Measurements from ENCODE around the gene PRKG1.

Gene PRKG1

DNA sequence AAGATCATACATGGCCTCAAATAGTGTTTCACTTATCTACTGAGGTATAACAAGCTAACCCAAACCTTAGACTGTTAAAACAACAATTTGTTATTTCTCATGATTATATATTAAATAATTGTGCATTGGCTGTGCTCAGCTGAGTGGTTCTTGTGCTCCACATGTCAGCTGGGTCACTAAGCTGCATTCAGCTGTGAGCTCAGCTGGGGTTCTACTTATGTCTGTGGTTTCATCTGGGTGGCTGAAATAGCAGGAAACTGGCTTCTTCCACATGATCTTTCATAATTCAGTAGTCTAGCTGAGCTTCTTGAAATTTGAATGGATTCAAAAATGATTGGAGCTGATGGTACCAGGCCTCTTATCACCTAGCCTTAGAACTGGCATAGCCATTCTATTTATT lies 806.9 kb downstream of the PRKG1 start:
- no peak overlapping the region for H2BK5ac ChIP-seq (ENCODE audit: low read length)
- H3K18ac ChIP-seq (ENCODE audit: low read length): no peak overlapping the region
- no peak overlapping the region for H2AFZ ChIP-seq (ENCODE audit: low read length)
- H2BK120ac ChIP-seq (ENCODE audit: low read depth, low read length): no peak overlapping the region
- H2BK12ac ChIP-seq (ENCODE audit: low read length): no peak overlapping the region
- no peak overlapping the region for H2BK15ac ChIP-seq (ENCODE audit: low read length)
- no peak overlapping the region for H4K8ac ChIP-seq (ENCODE audit: low read depth, low read length)
- H3K27me3 ChIP-seq (ENCODE audit: control insufficient read depth in 3 of 3, insufficient read depth in 3 of 3, low read depth in 1 of 3, low read length in 3 of 3): no peaks in the 10 kb centered on the region
- no peak overlapping the region for H2AK5ac ChIP-seq (ENCODE audit: low read depth, low read length)
- H3K27ac ChIP-seq (replicated peaks; ENCODE audit: low read length): no peak overlapping the region
- peaks cover 0 to 1% of the 10 kb centered on the region in 2 donors for H3K4me1 ChIP-seq (ENCODE audit: control insufficient read depth in 2 of 2, insufficient read depth in 1 of 2, low read depth in 1 of 2, low read length in 2 of 2)
- no peak overlapping the region for H3K4ac ChIP-seq (ENCODE audit: low read length)
- no peak overlapping the region for H3K4me3 ChIP-seq (ENCODE audit: low read length in 2 of 2)
- H3K4me2 ChIP-seq (ENCODE audit: insufficient read depth, low read length, poor library complexity, severe bottlenecking): no peak overlapping the region
- no peaks in the 10 kb centered on the region for H3K79me1 ChIP-seq (ENCODE audit: low read depth, low read length)
- H3K9me3 ChIP-seq (replicated peaks in 1 of 2; ENCODE audit: control insufficient read depth in 2 of 2, insufficient read depth in 1 of 2, low read depth in 1 of 2, low read length in 2 of 2): peaks cover 1 to 4% of the 10 kb centered on the region in 2 donors
- no peak overlapping the region for H3K9ac ChIP-seq (ENCODE audit: low read depth, low read length, poor library complexity)
- H3K14ac ChIP-seq (ENCODE audit: low read length): no peak overlapping the region
- H3K23ac ChIP-seq (ENCODE audit: low read depth, low read length, poor library complexity): no peak overlapping the region
- no peak overlapping the region for H4K91ac ChIP-seq (ENCODE audit: low read depth, low read length, poor library complexity)
- DNase-seq (ENCODE audit: low spot score): no peak
- H3K36me3 ChIP-seq (replicated peaks in 1 of 2; ENCODE audit: control insufficient read depth in 2 of 2, insufficient read depth in 2 of 2, low read length in 2 of 2): no peaks in the 10 kb centered on the region

GRCh38 chr10:51886438-51887068 lies 812.3 kb downstream of the PRKG1 start:
- no peak overlapping the region for H2BK15ac ChIP-seq (ENCODE audit: low read length)
- no peak overlapping the region for H2AK5ac ChIP-seq (ENCODE audit: low read depth, low read length)
- no peaks in the 10 kb centered on the region for H3K79me1 ChIP-seq (ENCODE audit: low read depth, low read length)
- H3K4me1 ChIP-seq (ENCODE audit: control insufficient read depth in 2 of 2, insufficient read depth in 1 of 2, low read depth in 1 of 2, low read length in 2 of 2): no peaks in the 10 kb centered on the region
- no peak overlapping the region for H4K91ac ChIP-seq (ENCODE audit: low read depth, low read length, poor library complexity)
- no peak overlapping the region for H3K4ac ChIP-seq (ENCODE audit: low read length)
- H3K4me3 ChIP-seq (ENCODE audit: low read length in 2 of 2): no peak overlapping the region
- no peak overlapping the region for H4K8ac ChIP-seq (ENCODE audit: low read depth, low read length)
- no peak overlapping the region for H2BK5ac ChIP-seq (ENCODE audit: low read length)
- no peak overlapping the region for H3K23ac ChIP-seq (ENCODE audit: low read depth, low read length, poor library complexity)
- no peak overlapping the region for H2BK120ac ChIP-seq (ENCODE audit: low read depth, low read length)
- no peak overlapping the region for H3K9ac ChIP-seq (ENCODE audit: low read depth, low read length, poor library complexity)
- H3K4me2 ChIP-seq (ENCODE audit: insufficient read depth, low read length, poor library complexity, severe bottlenecking): no peak overlapping the region
- no peak overlapping the region for H2AFZ ChIP-seq (ENCODE audit: low read length)
- H3K36me3 ChIP-seq (replicated peaks in 1 of 2; ENCODE audit: control insufficient read depth in 2 of 2, insufficient read depth in 2 of 2, low read length in 2 of 2): no peaks in the 10 kb centered on the region
- no peak overlapping the region for H3K27ac ChIP-seq (replicated peaks; ENCODE audit: low read length)
- peak overlapping the region; percentile 27 for H3K18ac ChIP-seq (ENCODE audit: low read length)
- H3K27me3 ChIP-seq (ENCODE audit: control insufficient read depth in 3 of 3, insufficient read depth in 3 of 3, low read depth in 1 of 3, low read length in 3 of 3): no peaks in the 10 kb centered on the region
- no CpG with 5 or more reads among the region's 4 CpGs for WGBS, 2 donors (ENCODE audit: extremely low coverage in 2 of 2, insufficient read length in 2 of 2, insufficient replicate concordance in 1 of 2)
- DNase-seq (ENCODE audit: low spot score): no peak
- H3K9me3 ChIP-seq (replicated peaks in 1 of 2; ENCODE audit: control insufficient read depth in 2 of 2, insufficient read depth in 1 of 2, low read depth in 1 of 2, low read length in 2 of 2): no peaks in the 10 kb centered on the region
- H2BK12ac ChIP-seq (ENCODE audit: low read length): no peak overlapping the region
- no peak overlapping the region for H3K14ac ChIP-seq (ENCODE audit: low read length)

DNA sequence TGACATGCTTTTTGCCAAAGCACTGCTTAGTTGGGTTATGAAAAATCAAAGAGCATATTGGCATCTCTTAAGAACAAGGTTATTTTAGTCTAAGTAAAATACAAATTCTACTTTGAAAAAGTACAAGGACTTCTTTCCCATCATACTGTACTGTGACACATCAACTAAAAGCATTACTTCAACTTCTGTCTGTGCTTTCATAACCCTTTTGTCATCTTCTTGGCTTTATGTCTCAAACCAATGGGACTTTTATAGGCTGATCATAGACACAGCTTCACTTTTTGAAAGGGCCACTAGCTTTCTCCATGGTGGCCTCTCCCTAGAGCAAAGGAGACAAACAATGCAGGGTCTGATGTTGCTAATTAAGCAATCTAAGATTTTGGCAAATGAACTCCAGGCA lies 814.0 kb downstream of the PRKG1 start:
- H4K91ac ChIP-seq (ENCODE audit: low read depth, low read length, poor library complexity): no peak overlapping the region
- no peak overlapping the region for H2BK5ac ChIP-seq (ENCODE audit: low read length)
- peaks cover 3 to 4% of the 10 kb centered on the region in 2 donors for H3K4me1 ChIP-seq (ENCODE audit: control insufficient read depth in 2 of 2, insufficient read depth in 1 of 2, low read depth in 1 of 2, low read length in 2 of 2)
- H3K4me2 ChIP-seq (ENCODE audit: insufficient read depth, low read length, poor library complexity, severe bottlenecking): no peak overlapping the region
- H2BK15ac ChIP-seq (ENCODE audit: low read length): no peak overlapping the region
- H3K79me1 ChIP-seq (ENCODE audit: low read depth, low read length): no peaks in the 10 kb centered on the region
- no peaks in the 10 kb centered on the region for H3K9me3 ChIP-seq (replicated peaks in 1 of 2; ENCODE audit: control insufficient read depth in 2 of 2, insufficient read depth in 1 of 2, low read depth in 1 of 2, low read length in 2 of 2)
- no peak overlapping the region for H2BK120ac ChIP-seq (ENCODE audit: low read depth, low read length)
- H3K18ac ChIP-seq (ENCODE audit: low read length): no peak overlapping the region
- no peaks in the 10 kb centered on the region for H3K36me3 ChIP-seq (replicated peaks in 1 of 2; ENCODE audit: control insufficient read depth in 2 of 2, insufficient read depth in 2 of 2, low read length in 2 of 2)
- H2BK12ac ChIP-seq (ENCODE audit: low read length): no peak overlapping the region
- H4K8ac ChIP-seq (ENCODE audit: low read depth, low read length): no peak overlapping the region
- H3K14ac ChIP-seq (ENCODE audit: low read length): no peak overlapping the region
- no peak overlapping the region for H3K4ac ChIP-seq (ENCODE audit: low read length)
- H2AFZ ChIP-seq (ENCODE audit: low read length): no peak overlapping the region
- H3K9ac ChIP-seq (ENCODE audit: low read depth, low read length, poor library complexity): no peak overlapping the region
- no peak overlapping the region for H3K4me3 ChIP-seq (ENCODE audit: low read length in 2 of 2)
- no peak overlapping the region for H2AK5ac ChIP-seq (ENCODE audit: low read depth, low read length)
- no peaks in the 10 kb centered on the region for H3K27me3 ChIP-seq (ENCODE audit: control insufficient read depth in 3 of 3, insufficient read depth in 3 of 3, low read depth in 1 of 3, low read length in 3 of 3)
- no peak overlapping the region for H3K23ac ChIP-seq (ENCODE audit: low read depth, low read length, poor library complexity)
- no peak for DNase-seq (ENCODE audit: low spot score)
- no peak overlapping the region for H3K27ac ChIP-seq (replicated peaks; ENCODE audit: low read length)

DNA sequence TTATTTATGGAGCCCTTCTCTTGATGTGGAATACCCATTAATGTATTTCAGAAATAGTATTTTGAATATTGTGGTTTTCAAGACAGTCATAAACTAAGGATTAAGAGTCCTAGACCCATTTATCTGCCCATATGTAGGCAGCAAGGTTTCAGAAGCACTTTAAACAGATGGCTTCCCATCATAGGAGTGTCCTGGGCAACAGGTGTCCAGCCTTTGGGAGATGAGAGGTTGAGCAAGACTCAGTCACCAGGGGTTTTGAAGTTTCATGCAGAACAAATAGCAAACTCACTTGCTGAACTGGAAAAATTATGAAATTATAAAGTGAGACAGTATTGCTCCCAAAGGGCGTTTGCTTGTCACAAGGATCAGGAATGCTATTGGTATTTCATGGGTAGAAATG lies 818.0 kb downstream of the PRKG1 start:
- no peak overlapping the region for H2BK5ac ChIP-seq (ENCODE audit: low read length)

More for the DNA sequence above, 818.0 kb downstream of the PRKG1 start:
- Histone ChIP-seq H3K4me3 (ENCODE audit: low read length in 2 of 2) (no peak overlapping the region), H2AK5ac (ENCODE audit: low read depth, low read length) (no peak overlapping the region), H3K9me3 (replicated peaks in 1 of 2; ENCODE audit: control insufficient read depth in 2 of 2, insufficient read depth in 1 of 2, low read depth in 1 of 2, low read length in 2 of 2) (no peaks in the 10 kb centered on the region), H2BK12ac (ENCODE audit: low read length) (no peak overlapping the region), H3K4ac (ENCODE audit: low read length) (no peak overlapping the region), H3K79me1 (ENCODE audit: low read depth, low read length) (no peaks in the 10 kb centered on the region), H4K8ac (ENCODE audit: low read depth, low read length) (no peak overlapping the region), H3K9ac (ENCODE audit: low read depth, low read length, poor library complexity) (no peak overlapping the region), H3K4me2 (ENCODE audit: insufficient read depth, low read length, poor library complexity, severe bottlenecking) (no peak overlapping the region), H3K18ac (ENCODE audit: low read length) (no peak overlapping the region), H3K36me3 (replicated peaks in 1 of 2; ENCODE audit: control insufficient read depth in 2 of 2, insufficient read depth in 2 of 2, low read length in 2 of 2) (no peaks in the 10 kb centered on the region), H3K27ac (replicated peaks; ENCODE audit: low read length) (no peak overlapping the region), H2BK120ac (ENCODE audit: low read depth, low read length) (no peak overlapping the region), H3K27me3 (ENCODE audit: control insufficient read depth in 3 of 3, insufficient read depth in 3 of 3, low read depth in 1 of 3, low read length in 3 of 3) (no peaks in the 10 kb centered on the region), H3K14ac (ENCODE audit: low read length) (no peak overlapping the region), H2BK15ac (ENCODE audit: low read length) (no peak overlapping the region), H2AFZ (ENCODE audit: low read length) (no peak overlapping the region), H3K23ac (ENCODE audit: low read depth, low read length, poor library complexity) (no peak overlapping the region), H3K4me1 (ENCODE audit: control insufficient read depth in 2 of 2, insufficient read depth in 1 of 2, low read depth in 1 of 2, low read length in 2 of 2) (peaks cover 5 to 8% of the 10 kb centered on the region in 2 donors), H4K91ac (ENCODE audit: low read depth, low read length, poor library complexity) (no peak overlapping the region)
- no CpG with 5 or more reads among the region's 1 CpG for WGBS, 2 donors (ENCODE audit: extremely low coverage in 2 of 2, insufficient read length in 2 of 2, insufficient replicate concordance in 1 of 2)
- no peak for DNase-seq (ENCODE audit: low spot score)
